CD4-positive, alpha-beta T cell (primary cell): Measurements from ENCODE around the gene MUSTN1. TPM values are rescaled to one million over a fixed set of nuclear protein-coding genes. Genes with fewer than 3 reads are reported as not detected.

Experiments used
- ATAC-seq: fragments of 200-7000 bp; cut with Tn5 transposase; one replicate; pipeline ENCODE4 v1.10.0; 2022; ENCODE audit warnings: mild to moderate bottlenecking; ENCODE audit not compliant: poor library complexity
- CTCF ChIA-PET: fragments of 350-600 bp; sonication (Branson Sonifier 250); formaldehyde crosslinking; loops from one replicate; lab custom pipeline; 2021; ENCODE audit warnings: antibody characterized with exemption, inconsistent platforms; lab: Charles Lee
- POLR2A ChIA-PET: fragments of 350-600 bp; sonication (Branson Sonifier 250); formaldehyde crosslinking; loops from one replicate; lab custom pipeline; 2021; ENCODE audit warnings: antibody characterized with exemption, inconsistent platforms; lab: Charles Lee
- DNase-seq, 14 experiments: peaks; one replicate each; pipeline ENCODE4 v3.0.0-alpha.2; 2013 to 2020; ENCODE audit warnings: mixed read lengths in 2 of 14
- H3K27ac ChIP-seq, 2 donors: one replicate each; pipeline versions ENCODE4 v1.5.1 to v1.7.0; 2013; ENCODE audit warnings: low read length in 2 of 2, low read depth in 1 of 2, mild to moderate bottlenecking in 1 of 2
- H3K27me3 ChIP-seq, 2 experiments: 1 replicate in 1 of 2; 2 replicates in 1 of 2; pipeline versions ENCODE4 v1.6.1 to v1.7.0; 2013; ENCODE audit warnings: low read length in 2 of 2, control low read depth in 1 of 2, mild to moderate bottlenecking in 1 of 2, moderate library complexity in 1 of 2; ENCODE audit not compliant: insufficient read depth in 2 of 2, control insufficient read depth in 1 of 2
- H3K36me3 ChIP-seq: one replicate; pipeline ENCODE4 v1.6.1; 2013; ENCODE audit warnings: low read length, control low read depth; ENCODE audit not compliant: insufficient read depth
- H3K4me1 ChIP-seq: one replicate; pipeline ENCODE4 v1.6.1; 2013; ENCODE audit warnings: low read length, control low read depth; ENCODE audit not compliant: insufficient read depth
- H3K4me3 ChIP-seq: one replicate; pipeline ENCODE4 v1.5.1; 2013; ENCODE audit warnings: mild to moderate bottlenecking, low read length, moderate library complexity
- H3K9me3 ChIP-seq, 2 experiments: 1 replicate in 1 of 2; 2 replicates in 1 of 2; pipeline versions ENCODE4 v1.6.1 to v1.7.0; 2013; ENCODE audit warnings: low read length in 2 of 2, mild to moderate bottlenecking in 2 of 2, control low read depth in 1 of 2, moderate library complexity in 1 of 2; ENCODE audit not compliant: control insufficient read depth in 1 of 2, insufficient read depth in 1 of 2
- H3K27ac Mint-ChIP-seq: one replicate; pipeline ENCODE4 v1.8.0; 2020; ENCODE audit warnings: mixed read lengths
- H3K27me3 Mint-ChIP-seq: one replicate; pipeline ENCODE4 v1.8.0; 2021; ENCODE audit warnings: mixed read lengths
- H3K36me3 Mint-ChIP-seq: one replicate; pipeline ENCODE4 v1.8.0; 2021; ENCODE audit warnings: low read depth, mixed read lengths
- H3K4me1 Mint-ChIP-seq: one replicate; pipeline ENCODE4 v1.8.0; 2021; ENCODE audit warnings: low read depth, mixed read lengths
- H3K4me3 Mint-ChIP-seq: one replicate; pipeline ENCODE4 v1.8.0; 2020; ENCODE audit warnings: mild to moderate bottlenecking, mixed read lengths
- H3K9me3 Mint-ChIP-seq: one replicate; pipeline ENCODE4 v1.8.0; 2020; ENCODE audit warnings: mixed read lengths
- CTCF ChIP-seq: fragments of 200-600 bp; IDR thresholded peaks from one replicate; pipeline ENCODE4 v1.8.0; 2022; ENCODE audit warnings: antibody characterized with exemption, mild to moderate bottlenecking
- intact Hi-C, 2 experiments: fragments of 100-400 bp; cut with DNase I in 1 of 2; cut with micrococcal nuclease in 1 of 2; formaldehyde crosslinking; loops; one replicate each; pipeline versions ENCODE4 v1.15.1 to v1.9.0; 2023 to 2025; cut with DNase I, micrococcal nuclease
- total RNA-seq, 174 experiments: library from RNA in 2 of 174; stranded (reverse) in 2 of 174; gene quantifications; one replicate each; pipeline ENCODE4 v1.2.3 and lab custom pipeline; 2021 to 2026

The MUSTN1 gene
- total RNA-seq, 2 experiments from 2014 or later = 10.7 to 11.3 TPM

GRCh38 chr3:52805270-52806039, 29.4 kb downstream of the MUSTN1 start:
- no peak for TF ChIP-seq CTCF
- no peaks in the 10 kb centered on the region for H3K36me3 ChIP-seq
- Mint-ChIP-seq H3K36me3 (no peaks in the 10 kb centered on the region), H3K9me3 (no peaks in the 10 kb centered on the region), H3K4me3 (no peak overlapping the region), H3K27me3 (no peaks in the 10 kb centered on the region), H3K27ac (no peak overlapping the region), H3K4me1 (peaks cover 12% of the 10 kb centered on the region)
- ATAC-seq (no peak), DNase-seq (no peak)
- no peaks in the 10 kb centered on the region for H3K4me1 ChIP-seq
- H3K9me3 ChIP-seq = no peaks in the 10 kb centered on the region
- POLR2A ChIA-PET = no interaction called here
- CTCF ChIA-PET = no interaction called here
- no peaks in the 10 kb centered on the region for H3K27me3 ChIP-seq
- no peak overlapping the region for H3K4me3 ChIP-seq
- no peak overlapping the region for H3K27ac ChIP-seq
- intact Hi-C loops = no loop called here

GRCh38 chr3:52801839-52802238, 33.0 kb downstream of the MUSTN1 start:
- ChIA-PET POLR2A (no interaction called here), CTCF (no interaction called here)
- Histone ChIP-seq H3K4me1 (no peaks in the 10 kb centered on the region), H3K4me3 (no peak overlapping the region), H3K27ac (no peak overlapping the region), H3K36me3 (no peaks in the 10 kb centered on the region), H3K9me3 (no peaks in the 10 kb centered on the region), H3K27me3 (no peaks in the 10 kb centered on the region)
- TF ChIP-seq CTCF = no peak
- H3K27ac Mint-ChIP-seq = no peak overlapping the region
- DNase-seq (no peak), ATAC-seq (no peak)
- no peaks in the 10 kb centered on the region for H3K9me3 Mint-ChIP-seq
- H3K36me3 Mint-ChIP-seq = no peaks in the 10 kb centered on the region
- no peak overlapping the region for H3K4me3 Mint-ChIP-seq
- no peaks in the 10 kb centered on the region for H3K27me3 Mint-ChIP-seq
- intact Hi-C loops = no loop called here
- H3K4me1 Mint-ChIP-seq = no peaks in the 10 kb centered on the region

GRCh38 chr3:52800079-52800478, 34.7 kb downstream of the MUSTN1 start:
- no peaks in the 10 kb centered on the region for H3K9me3 ChIP-seq
- Mint-ChIP-seq H3K27me3 (no peaks in the 10 kb centered on the region), H3K4me3 (no peak overlapping the region), H3K4me1 (no peaks in the 10 kb centered on the region), H3K27ac (no peak overlapping the region), H3K9me3 (no peaks in the 10 kb centered on the region), H3K36me3 (no peaks in the 10 kb centered on the region)
- H3K36me3 ChIP-seq = no peaks in the 10 kb centered on the region
- ATAC-seq = no peak
- H3K27me3 ChIP-seq = no peaks in the 10 kb centered on the region
- H3K4me1 ChIP-seq = no peaks in the 10 kb centered on the region
- H3K27ac ChIP-seq = no peak overlapping the region
- no peak for DNase-seq
- no peak for TF ChIP-seq CTCF
- intact Hi-C loops = no loop called here
- H3K4me3 ChIP-seq = no peak overlapping the region
- ChIA-PET POLR2A (no interaction called here), CTCF (no interaction called here)
